DMS 273 treated with DMSO at 0.1 percent for 48 hours (cell line): ENCODE measurements around the gene SUSD4.

Experiments
- DNase-seq: peaks from one replicate; lab custom pipeline; 2025; lab: John Stamatoyannopoulos, UW

Gene SUSD4

GRCh38 chr1:223209992-223210787 lies 153.8 kb downstream of the SUSD4 start:
- DNase-seq, result no peak

DNA sequence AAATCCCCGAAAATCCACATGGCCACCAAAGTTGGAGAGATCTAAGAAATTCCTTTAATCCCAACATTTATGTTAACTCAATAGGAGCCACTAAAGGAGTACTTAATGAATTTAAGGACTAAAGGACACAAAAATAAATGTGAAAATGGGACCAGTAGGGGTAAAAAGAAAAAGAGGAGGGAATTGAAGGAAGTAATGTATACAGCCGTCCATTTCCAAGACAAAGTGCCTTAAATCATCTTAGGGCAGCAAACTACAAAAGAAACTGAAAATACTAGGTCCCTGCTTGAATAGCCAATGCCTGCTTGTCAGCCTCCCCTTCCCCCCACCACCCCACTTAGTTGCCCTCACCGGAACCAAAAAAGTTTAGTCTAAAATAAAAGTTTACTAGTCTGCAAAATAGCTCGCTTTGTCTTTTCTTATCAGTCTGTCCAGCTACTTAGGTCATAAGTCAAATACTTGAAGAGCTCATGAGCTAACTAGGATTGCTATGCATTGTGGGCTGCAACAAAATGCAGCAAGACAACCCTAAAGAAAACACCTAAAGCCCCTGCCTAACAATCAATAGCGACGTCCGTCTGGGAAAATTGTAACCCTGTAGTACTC lies 154.6 kb downstream of the SUSD4 start:
- DNase-seq, result no peak

- DNase-seq, result no peak
Observed at GRCh38 chr1:223208164-223209076, 155.6 kb downstream of the SUSD4 start.

DNA sequence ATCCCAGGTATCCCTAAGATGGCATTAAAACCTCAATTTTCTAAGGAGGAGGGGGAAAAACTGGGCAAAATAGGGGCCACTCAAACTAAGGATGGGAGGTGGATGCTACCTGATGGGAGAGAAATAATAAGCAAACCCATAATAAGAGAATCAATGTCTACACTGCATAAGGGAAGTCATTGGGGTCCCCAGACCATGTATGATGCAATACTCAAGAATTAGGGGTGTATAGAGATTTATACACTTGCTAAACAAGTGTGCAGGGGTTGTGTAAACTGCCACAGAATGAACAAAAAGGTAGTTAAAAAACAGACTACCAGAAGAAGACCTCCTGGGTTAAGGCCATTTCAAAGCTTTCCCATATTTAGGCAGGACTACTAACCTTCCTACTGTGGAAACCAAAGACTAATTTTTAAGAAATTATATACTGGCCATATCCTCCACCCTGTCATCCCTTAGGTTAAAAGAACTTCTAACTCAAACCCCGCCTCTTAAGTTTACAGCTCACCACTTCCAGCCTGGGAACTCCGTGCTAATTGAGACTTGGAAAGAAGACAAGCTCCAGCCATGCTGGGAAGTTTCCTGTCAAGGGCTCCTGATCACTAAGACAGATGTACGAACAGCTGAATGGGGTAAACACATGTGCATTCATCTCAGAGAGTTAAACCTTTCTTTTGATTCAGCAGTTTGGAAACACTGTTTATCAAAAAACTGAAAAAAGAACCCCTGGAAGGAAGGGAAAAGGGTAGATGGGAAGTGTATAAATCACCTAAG lies 156.5 kb downstream of the SUSD4 start:
- peak; percentile 66 for DNase-seq

- no peak for DNase-seq
Observed at GRCh38 chr1:223204424-223204823, 159.6 kb downstream of the SUSD4 start.

DNA sequence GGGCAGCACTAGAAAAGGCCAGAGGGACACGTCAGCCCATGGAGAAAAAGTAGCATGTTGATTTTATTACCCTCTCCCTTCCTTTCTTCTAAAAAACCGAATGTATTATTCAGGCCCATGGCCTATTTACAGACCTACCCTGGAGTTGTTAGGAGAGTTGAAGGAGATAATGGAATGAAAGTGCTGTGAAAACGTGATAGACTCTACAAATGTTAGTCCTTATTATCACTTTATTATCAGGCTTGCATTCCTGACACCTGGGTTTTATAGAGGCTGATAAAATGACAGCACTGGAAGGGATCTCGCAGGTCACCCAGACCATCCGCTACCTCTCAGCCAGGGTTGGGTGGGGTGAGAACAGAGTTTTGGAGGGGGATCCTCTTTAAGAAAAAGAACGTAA lies 160.3 kb downstream of the SUSD4 start:
- DNase-seq, result no peak

- no peak for DNase-seq
Observed at GRCh38 chr1:223203034-223203408, 161.0 kb downstream of the SUSD4 start.

- DNase-seq, result no peak
Observed at GRCh38 chr1:223202376-223203033, 161.5 kb downstream of the SUSD4 start.

- no peak for DNase-seq
Observed at GRCh38 chr1:223201967-223202366, 162.0 kb downstream of the SUSD4 start.

DNA sequence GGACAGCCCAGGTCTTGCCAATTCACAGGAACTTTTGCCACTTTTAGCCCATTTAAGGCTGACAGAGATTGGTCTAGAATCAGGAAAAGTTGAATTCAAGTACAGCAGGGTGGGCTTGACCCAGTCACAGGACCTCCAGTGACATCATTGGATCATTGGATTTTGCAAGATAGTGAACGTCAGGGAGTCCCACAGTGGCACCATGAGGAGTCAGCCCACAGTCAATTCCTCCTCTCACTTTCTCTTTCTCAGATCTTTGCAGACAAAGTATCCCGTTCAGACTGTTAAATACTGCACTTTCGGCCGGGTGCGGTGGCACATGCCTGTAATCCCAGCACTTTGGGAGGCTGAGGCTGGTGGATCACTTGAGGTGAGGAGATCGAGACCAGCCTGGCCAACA lies 163.1 kb downstream of the SUSD4 start:
- DNase-seq, result no peak

DNA sequence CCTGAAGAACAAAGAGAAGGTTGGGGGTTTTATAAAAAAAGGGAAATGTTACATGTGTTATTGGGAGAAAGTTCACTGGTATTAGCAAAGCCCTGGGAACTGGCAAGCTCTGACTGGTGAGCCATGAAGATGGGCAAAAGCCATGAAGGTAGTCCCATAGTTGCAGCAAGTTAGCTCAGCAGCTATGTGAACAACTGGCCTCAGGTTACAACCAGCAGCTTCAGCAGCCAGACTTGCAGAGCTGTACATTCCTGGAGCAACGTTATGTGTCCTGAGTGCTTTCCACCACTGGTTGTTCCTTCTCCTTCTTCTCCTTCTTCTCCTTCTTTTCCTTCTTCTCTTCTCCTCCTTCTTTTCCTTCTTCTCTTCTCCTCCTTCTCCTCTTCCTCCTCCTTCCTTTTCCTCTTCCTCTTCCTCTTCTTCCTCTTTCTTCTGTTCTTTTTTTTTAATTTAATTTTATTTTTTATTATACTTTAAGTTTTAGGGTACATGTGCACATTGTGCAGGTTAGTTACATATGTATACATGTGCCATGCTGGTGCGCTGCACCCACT lies 164.8 kb downstream of the SUSD4 start:
- DNase-seq, result no peak

- no peak for DNase-seq
Observed at GRCh38 chr1:223198628-223198965, 165.4 kb downstream of the SUSD4 start.

- DNase-seq, result no peak
Observed at GRCh38 chr1:223197923-223198627, 165.9 kb downstream of the SUSD4 start.

- DNase-seq, result no peak
Observed at GRCh38 chr1:223189903-223190724, 173.9 kb downstream of the SUSD4 start.

GRCh38 chr1:223189525-223189902 lies 174.5 kb downstream of the SUSD4 start:
- no peak for DNase-seq

- DNase-seq, result no peak
Observed at GRCh38 chr1:223188618-223189356, 175.2 kb downstream of the SUSD4 start.

GRCh38 chr1:223186800-223187199 lies 177.2 kb downstream of the SUSD4 start:
- no peak for DNase-seq

DNA sequence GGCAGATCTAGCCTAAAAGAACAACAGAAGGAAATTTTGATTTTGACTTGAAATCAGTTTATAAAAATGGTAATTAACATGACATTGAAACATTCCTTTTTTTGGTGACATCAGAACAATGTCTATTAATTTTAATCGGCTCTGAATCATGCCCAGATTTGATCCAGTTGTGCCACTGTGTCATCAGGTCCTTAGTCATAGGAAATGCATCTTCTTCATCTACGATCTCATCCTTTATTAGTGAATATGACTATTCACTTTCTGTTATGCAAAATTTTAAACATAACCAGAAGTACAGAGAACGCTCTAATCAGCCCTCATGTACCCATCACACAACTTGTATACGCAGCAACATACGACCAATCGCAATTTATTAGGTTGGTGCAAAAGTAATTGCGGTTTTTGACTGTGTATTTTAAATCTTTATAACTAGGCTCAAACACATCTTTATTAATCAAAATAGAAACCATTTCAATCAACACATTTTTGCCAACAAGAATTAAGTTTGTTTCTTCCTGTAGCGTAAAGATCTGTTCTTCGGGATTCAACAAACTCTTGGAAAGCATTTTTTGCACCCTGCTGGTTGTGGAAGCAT lies 180.6 kb downstream of the SUSD4 start:
- no peak for DNase-seq
